NK-92 (cell line): ENCODE data around the gene FHIP1A.
"Not testable (repeated sequence)": the region's sequence is repeated elsewhere in the genome, so short reads cannot be mapped to it uniquely, and the experiment has no call there.

Experiments
- DNase-seq: peaks from one replicate; lab custom pipeline; 2025; ENCODE audit not compliant: unreplicated experiment; lab: John Stamatoyannopoulos, UW

The FHIP1A gene

DNA sequence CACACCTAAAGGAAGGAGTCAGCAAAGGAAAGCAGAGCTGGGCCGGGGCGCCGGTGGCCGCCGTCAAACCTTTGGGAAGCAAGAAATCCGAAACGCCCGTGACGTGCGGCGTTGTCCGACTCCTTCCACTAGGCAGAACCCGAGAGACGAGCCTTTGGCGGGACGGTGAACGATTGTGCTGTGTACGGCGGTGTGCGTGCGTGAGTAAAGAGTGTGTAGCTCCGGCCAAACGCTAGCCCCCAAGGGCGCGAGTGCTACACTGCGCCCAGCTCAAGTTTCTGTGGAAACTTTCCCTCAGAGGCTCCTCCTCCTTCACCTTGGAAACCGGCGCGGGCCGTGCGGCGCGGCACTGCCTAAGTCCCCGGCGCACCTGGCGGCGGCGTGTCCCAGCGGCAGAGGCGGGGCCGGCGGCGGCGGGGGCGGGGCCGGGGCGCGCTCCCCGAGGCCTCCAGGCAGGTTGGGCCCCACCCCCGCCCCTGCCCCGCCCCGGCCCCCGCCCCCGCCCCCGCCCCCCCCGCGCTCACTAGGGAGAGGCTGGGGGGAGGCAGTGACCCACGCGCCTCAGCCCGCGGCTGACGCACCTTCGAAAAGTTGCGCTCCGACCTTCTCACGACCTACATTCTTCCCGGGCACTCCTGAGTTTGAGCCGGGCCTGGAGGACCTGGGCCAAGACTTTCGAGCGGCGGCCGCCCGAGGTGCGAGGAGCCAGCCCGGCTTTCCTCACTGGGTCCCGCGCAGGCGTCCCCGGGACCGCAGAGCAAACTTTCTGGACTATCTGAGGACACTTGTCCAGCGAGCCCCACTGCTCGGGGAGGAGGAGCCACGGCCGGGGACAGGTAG, at the start of gene FHIP1A:
Gene FHIP1A (plus strand): TSS at position 547 of the 840 bp plus-strand sequence. CDS start 157,084 bp downstream, outside the sequence.
- peak; percentile 12 for DNase-seq

DNA sequence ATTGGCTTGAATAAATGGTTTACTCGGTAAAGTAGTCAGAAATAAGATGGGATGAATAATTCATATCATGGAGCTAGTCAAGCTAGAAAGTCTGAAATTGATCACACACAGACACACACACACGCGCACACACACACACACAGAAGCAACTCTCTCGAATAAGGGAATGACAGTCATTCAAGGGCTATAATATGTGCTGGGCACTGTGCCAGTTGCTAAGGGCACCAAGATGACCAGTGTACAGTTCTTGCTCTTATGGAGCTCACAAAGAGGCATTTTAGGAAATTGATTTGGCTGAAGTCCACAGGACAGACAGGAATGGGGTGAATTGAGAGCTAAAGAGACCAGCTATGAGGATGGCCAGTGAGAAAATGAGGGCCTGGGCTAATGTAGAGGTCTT, 49.4 kb upstream of the FHIP1A start:
- DNase-seq: no peak

- DNase-seq: no peak
Observed at GRCh38 chr4:151361126-151361525, 47.9 kb upstream of the FHIP1A start.

DNA sequence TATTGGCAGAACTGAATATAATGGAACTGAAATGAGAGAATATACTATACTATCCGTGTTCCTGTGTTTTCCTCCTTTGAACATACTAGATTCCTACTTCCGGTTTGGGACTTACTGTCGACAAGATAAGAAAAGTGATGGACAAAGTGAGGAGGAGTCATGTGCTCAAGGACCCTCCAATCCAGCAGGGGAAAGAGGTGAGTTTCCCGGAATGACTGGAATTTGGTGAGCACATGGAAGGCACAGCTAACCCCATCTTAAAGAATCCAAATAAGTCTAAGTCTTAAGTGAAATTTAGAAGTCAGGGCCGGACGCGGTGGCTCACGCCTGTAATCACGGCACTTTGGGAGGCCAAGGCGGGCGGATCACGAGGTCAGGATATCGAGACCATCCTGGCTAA, 47.0 kb upstream of the FHIP1A start:
- DNase-seq: no peak

GRCh38 chr4:151362404-151363164, 46.4 kb upstream of the FHIP1A start:
- DNase-seq: peak; percentile 6

- DNase-seq: no peak
Observed at GRCh38 chr4:151376540-151376939, 32.4 kb upstream of the FHIP1A start.

GRCh38 chr4:151389311-151389710, 19.7 kb upstream of the FHIP1A start:
- DNase-seq: no peak

GRCh38 chr4:151389799-151390198, 19.2 kb upstream of the FHIP1A start:
- DNase-seq: not testable (repeated sequence)

DNA sequence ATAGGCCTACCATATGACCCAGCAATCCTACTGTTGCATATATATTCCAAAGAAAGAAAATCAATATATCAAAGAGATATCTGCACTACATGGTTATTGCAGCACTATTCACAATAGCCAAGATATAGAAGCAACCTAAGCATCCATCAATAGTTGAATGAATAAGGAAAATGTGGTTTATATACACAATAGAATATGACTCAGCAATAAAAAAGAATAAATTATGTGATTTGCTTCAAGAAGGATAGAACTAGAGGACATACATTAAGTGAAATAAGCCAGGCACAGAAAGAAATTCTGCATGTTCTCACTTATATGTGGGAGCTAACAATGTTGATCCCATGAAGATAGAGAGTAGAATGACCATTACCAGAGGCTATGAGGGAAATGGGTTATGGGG, 13.1 kb upstream of the FHIP1A start:
- DNase-seq: no peak

GRCh38 chr4:151400343-151400742, 8.6 kb upstream of the FHIP1A start:
- DNase-seq: no peak

GRCh38 chr4:151401739-151402138, 7.2 kb upstream of the FHIP1A start:
- DNase-seq: no peak

- no peak for DNase-seq
Observed at GRCh38 chr4:151402145-151402865, 6.7 kb upstream of the FHIP1A start.

DNA sequence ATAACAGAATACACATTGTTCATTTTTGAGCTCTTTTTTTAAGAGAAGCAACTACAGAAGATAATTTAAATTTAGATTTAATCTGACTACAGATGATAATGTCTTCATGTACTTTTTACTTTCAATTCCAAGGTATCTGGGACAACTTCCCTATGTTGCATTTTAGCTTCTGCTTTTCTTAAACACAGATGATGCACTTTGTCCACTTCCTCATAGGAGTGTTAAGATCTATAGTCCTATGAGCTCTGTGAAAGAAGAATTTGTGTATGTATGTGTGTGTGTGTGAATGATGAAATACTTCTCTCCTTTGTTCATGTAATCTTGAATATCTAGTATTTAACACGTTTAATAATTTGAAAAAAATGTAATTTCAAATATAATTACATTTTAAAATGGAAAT, 5.3 kb upstream of the FHIP1A start:
- DNase-seq: no peak

DNA sequence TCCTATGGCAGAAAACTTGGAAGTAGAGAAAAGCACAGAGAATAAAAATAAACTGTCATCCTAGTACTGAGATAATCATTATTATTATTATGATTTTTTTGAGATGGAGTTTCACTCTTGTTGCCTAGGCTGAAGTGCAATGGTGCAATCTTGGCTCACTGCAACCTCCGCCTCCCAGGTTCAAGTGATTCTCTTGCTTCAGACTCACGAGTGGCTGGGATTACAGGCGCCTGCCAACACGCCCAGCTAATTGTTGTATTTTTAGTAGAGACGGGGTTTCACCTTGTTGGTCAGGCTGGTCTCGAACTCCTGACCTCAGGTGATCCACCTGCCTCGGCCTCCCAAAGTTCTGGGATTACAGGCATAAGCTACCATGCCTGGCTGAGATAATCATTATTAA, 4.2 kb upstream of the FHIP1A start:
- not testable (repeated sequence) for DNase-seq

GRCh38 chr4:151407018-151407417, 2.0 kb upstream of the FHIP1A start:
- no peak for DNase-seq

GRCh38 chr4:151407466-151408379, 1.3 kb upstream of the FHIP1A start:
- no peak for DNase-seq

GRCh38 chr4:151408380-151408629, 671 bp upstream of the FHIP1A start:
- no peak for DNase-seq

- no peak for DNase-seq
Observed at GRCh38 chr4:151409470-151410313, 716 bp downstream of the FHIP1A start.

DNA sequence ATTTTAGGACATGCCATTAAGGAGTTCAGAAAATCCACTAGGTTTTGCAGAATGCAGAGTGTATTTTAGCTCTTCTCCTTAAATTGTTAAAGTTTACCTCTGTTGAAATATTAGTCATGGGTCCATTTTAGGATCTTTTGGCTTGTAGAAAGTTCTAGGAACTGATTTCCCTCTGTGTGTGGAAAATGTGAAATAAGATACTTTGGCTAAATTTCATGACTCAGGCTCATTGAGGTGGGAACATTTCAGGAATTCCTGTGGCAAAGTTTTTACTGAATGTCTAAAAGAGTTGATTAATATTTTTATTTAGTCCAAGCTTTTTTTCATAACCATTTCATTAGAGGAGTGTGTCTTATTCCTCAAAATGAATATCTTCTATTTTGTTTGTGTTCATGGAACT, 7.0 kb downstream of the FHIP1A start:
- no peak for DNase-seq

GRCh38 chr4:151417164-151417571, 8.2 kb downstream of the FHIP1A start:
- no peak for DNase-seq
